Upper lobe of left lung (tissue), 6 donors: ENCODE data around the gene KCNMA1. TPM values are rescaled to one million over a fixed set of nuclear protein-coding genes. Genes with fewer than 3 reads are reported as not detected.

ENCODE experiments used
- ATAC-seq, 2 donors: fragments of 200-7000 bp; cut with Tn5 transposase; one replicate each; pipeline ENCODE4 v1.9.1; 2022; ENCODE audit warnings: mild to moderate bottlenecking in 2 of 2, moderate library complexity in 2 of 2; ENCODE audit not compliant: low FRiP score in 2 of 2
- DNase-seq, 2 donors: peaks; one replicate each; pipeline ENCODE4 v3.0.0-alpha.2; 2019 to 2020
- H3K27ac ChIP-seq, 4 donors: fragments of 200-600 bp; sonication (generic); one replicate each; pipeline ENCODE4 v1.5.1; 2016 to 2019
- H3K27me3 ChIP-seq, 4 donors: fragments of 200-600 bp; sonication (generic); one replicate each; pipeline ENCODE4 v1.5.1; 2017 to 2019
- H3K36me3 ChIP-seq, 4 donors: fragments of 200-600 bp; sonication (generic); one replicate each; pipeline ENCODE4 v1.5.1; 2016 to 2019
- H3K4me1 ChIP-seq, 4 donors: fragments of 200-600 bp; sonication (generic); one replicate each; pipeline ENCODE4 v1.5.1; 2018 to 2019
- H3K4me3 ChIP-seq, 4 donors: fragments of 200-600 bp; sonication (generic); one replicate each; pipeline ENCODE4 v1.5.1; 2017 to 2019; ENCODE audit warnings: mild to moderate bottlenecking in 2 of 4, moderate library complexity in 1 of 4
- H3K9me3 ChIP-seq, 4 donors: fragments of 200-600 bp; sonication (generic); one replicate each; pipeline ENCODE4 v1.5.1; 2018 to 2019
- CTCF ChIP-seq, 6 experiments: fragments of 450-650 bp in 4 of 6; fragments of 200-600 bp in 2 of 6; sonication (generic) in 2 of 6; IDR thresholded peaks; one replicate each; pipeline ENCODE4 v1.5.1; 2016 to 2019; ENCODE audit warnings: antibody characterized with exemption in 6 of 6
- EP300 ChIP-seq, 4 donors: sonication (generic); formaldehyde crosslinking; IDR thresholded peaks; one replicate each; pipeline ENCODE4 v1.5.1; 2017; ENCODE audit warnings: antibody characterized with exemption in 4 of 4, control low read depth in 2 of 4
- POLR2A ChIP-seq, 4 donors: fragments of 450-650 bp; IDR thresholded peaks; one replicate each; pipeline ENCODE4 v1.5.1; 2016 to 2017; ENCODE audit warnings: antibody characterized with exemption in 4 of 4, mild to moderate bottlenecking in 2 of 4
- POLR2AphosphoS5 ChIP-seq, 2 donors: sonication (generic); formaldehyde crosslinking; IDR thresholded peaks; one replicate each; pipeline ENCODE4 v1.5.1; 2017; ENCODE audit warnings: antibody characterized with exemption in 2 of 2
- WGBS, 2 donors: methylation state at CpG; one replicate each; pipeline ENCODE4 v1.1.5; 2017 to 2018; 5-methylcytosine and 5-hydroxymethylcytosine counted together
- total RNA-seq, 6 donors: library from RNA; depleted of rRNA in 4 of 6; stranded (reverse); fragments of >200 nt in 4 of 6; gene quantifications; one replicate each; pipeline versions ENCODE4 v1.1.0 to v1.2.1, GENCODE V29; 2016 to 2021
- donor health status: DM: no; HTN: no; CAD: no; lungs with moderate emphysema.
- donor health status: DM: no; HTN: yes; CAD: no; lungs with severe emphysema.

KCNMA1 gene
- total RNA-seq, 6 donors from 2014 or later: 5.8 to 107 (median 22.0) TPM

GRCh38 chr10:77210645-77211044 is 427.0 kb downstream of the KCNMA1 start:
- Histone ChIP-seq H3K4me3 (no peak overlapping the region), H3K4me1 (no peaks in the 10 kb centered on the region), H3K9me3 (no peaks in the 10 kb centered on the region), H3K27ac (no peak overlapping the region), H3K36me3 (no peaks in the 10 kb centered on the region), H3K27me3 (no peaks in the 10 kb centered on the region)
- TF ChIP-seq POLR2AphosphoS5 (IDR thresholded peaks at IDR 0.05) (no peak), EP300 (IDR thresholded peaks at IDR 0.05) (no peak), CTCF (IDR thresholded peaks at IDR 0.05) (no peak), POLR2A (IDR thresholded peaks at IDR 0.05) (no peak)
- ATAC-seq (no peak), DNase-seq (no peak)

GRCh38 chr10:77208684-77209256 is 428.8 kb downstream of the KCNMA1 start:
- no peak overlapping the region for H3K4me3 ChIP-seq
- DNase-seq (no peak), ATAC-seq (no peak)
- no peak overlapping the region for H3K27ac ChIP-seq
- H3K9me3 ChIP-seq: no peaks in the 10 kb centered on the region
- 93 to 100% methylated on average over 2 of the region's 2 CpGs for WGBS, 2 donors
- TF ChIP-seq POLR2AphosphoS5 (IDR thresholded peaks at IDR 0.05) (no peak), CTCF (IDR thresholded peaks at IDR 0.05) (no peak), EP300 (IDR thresholded peaks at IDR 0.05) (no peak), POLR2A (IDR thresholded peaks at IDR 0.05) (no peak)
- no peaks in the 10 kb centered on the region for H3K36me3 ChIP-seq
- no peaks in the 10 kb centered on the region for H3K4me1 ChIP-seq
- H3K27me3 ChIP-seq: no peaks in the 10 kb centered on the region

DNA sequence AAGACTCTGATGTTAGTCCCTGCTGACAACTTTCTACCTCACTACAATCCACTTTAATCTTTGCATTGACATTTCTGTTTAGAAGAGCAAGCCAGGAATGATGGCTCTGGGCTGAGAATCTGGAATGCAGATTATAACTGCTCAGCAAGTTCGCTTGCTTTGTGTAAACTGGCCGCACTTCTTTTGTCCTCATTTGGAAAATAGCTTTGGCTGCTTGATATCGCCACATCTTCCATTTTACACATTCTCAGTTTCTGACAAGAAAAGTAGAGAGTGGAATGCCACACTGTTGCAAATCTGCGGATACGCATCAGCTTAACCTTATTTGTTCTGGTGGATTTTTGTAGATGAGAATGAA is 429.8 kb downstream of the KCNMA1 start:
- no peak for TF ChIP-seq POLR2AphosphoS5 (IDR thresholded peaks at IDR 0.05)
- no peak for TF ChIP-seq POLR2A (IDR thresholded peaks at IDR 0.05)
- no peak for TF ChIP-seq CTCF (IDR thresholded peaks at IDR 0.05)
- no peak for TF ChIP-seq EP300 (IDR thresholded peaks at IDR 0.05)
- Histone ChIP-seq H3K27me3 (no peaks in the 10 kb centered on the region), H3K4me3 (no peak overlapping the region), H3K36me3 (no peaks in the 10 kb centered on the region), H3K9me3 (no peaks in the 10 kb centered on the region), H3K4me1 (no peaks in the 10 kb centered on the region), H3K27ac (no peak overlapping the region)
- no peak for ATAC-seq
- DNase-seq: no peak
- 79 to 97% methylated on average over 5 of the region's 5 CpGs for WGBS, 2 donors

DNA sequence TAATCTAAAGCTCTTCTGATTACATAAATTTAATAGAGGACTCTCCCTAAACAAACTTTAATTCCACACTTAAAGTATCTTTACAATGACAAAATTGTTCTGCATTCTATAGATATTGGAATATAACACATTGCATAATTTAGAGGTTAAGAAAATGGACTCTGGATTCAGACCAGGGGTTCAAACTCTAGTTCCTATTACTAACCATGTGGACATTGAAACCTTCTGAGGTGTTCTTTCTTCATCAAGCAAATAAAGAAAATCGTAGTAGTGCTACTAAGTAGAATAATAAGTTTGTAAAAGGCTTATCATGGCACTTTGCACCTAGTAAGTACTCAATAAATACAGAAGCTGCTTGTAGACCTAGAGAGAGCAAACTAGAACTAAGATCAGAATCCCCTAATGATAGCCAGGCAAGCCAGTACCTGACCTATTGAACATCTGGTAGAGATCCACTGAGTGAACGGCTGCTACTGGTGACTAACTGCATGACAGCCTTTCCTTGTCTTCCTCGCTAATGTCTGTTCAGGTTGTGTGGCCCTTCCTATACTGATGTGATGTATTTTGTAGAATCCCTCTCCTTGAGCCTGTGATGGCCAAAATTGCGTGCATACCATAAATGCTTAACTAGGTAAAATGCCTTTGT is 430.3 kb downstream of the KCNMA1 start:
- H3K27me3 ChIP-seq: no peaks in the 10 kb centered on the region
- DNase-seq (no peak), ATAC-seq (no peak)
- H3K36me3 ChIP-seq: no peaks in the 10 kb centered on the region
- no peaks in the 10 kb centered on the region for H3K9me3 ChIP-seq
- TF ChIP-seq CTCF (IDR thresholded peaks at IDR 0.05) (no peak), EP300 (IDR thresholded peaks at IDR 0.05) (no peak), POLR2AphosphoS5 (IDR thresholded peaks at IDR 0.05) (no peak), POLR2A (IDR thresholded peaks at IDR 0.05) (no peak)
- no peaks in the 10 kb centered on the region for H3K4me1 ChIP-seq
- no peak overlapping the region for H3K27ac ChIP-seq
- WGBS, 2 donors: 73 to 81% methylated on average over 4 of the region's 4 CpGs
- H3K4me3 ChIP-seq: no peak overlapping the region

GRCh38 chr10:77205135-77205534 is 432.5 kb downstream of the KCNMA1 start:
- no peak for DNase-seq
- no peak for ATAC-seq
- Histone ChIP-seq H3K4me1 (no peaks in the 10 kb centered on the region), H3K36me3 (no peaks in the 10 kb centered on the region), H3K27ac (no peak overlapping the region), H3K4me3 (no peak overlapping the region), H3K9me3 (no peaks in the 10 kb centered on the region), H3K27me3 (no peaks in the 10 kb centered on the region)
- TF ChIP-seq POLR2AphosphoS5 (IDR thresholded peaks at IDR 0.05) (no peak), CTCF (IDR thresholded peaks at IDR 0.05) (no peak), EP300 (IDR thresholded peaks at IDR 0.05) (no peak), POLR2A (IDR thresholded peaks at IDR 0.05) (no peak)
- WGBS, 2 donors: 58 to 61% methylated on average over 2 of the region's 2 CpGs
